Omental fat pad (tissue), 4 donors: ENCODE results near the gene ALDH1L2. TPM values are rescaled to one million over a fixed set of nuclear protein-coding genes. Genes with fewer than 3 reads are reported as not detected.

Source experiments
- ATAC-seq: fragments of 150-250 bp; one replicate; pipeline ENCODE4 v1.9.1; 2016; ENCODE audit warnings: mild to moderate bottlenecking, moderate library complexity; ENCODE audit not compliant: low FRiP score
- DNase-seq: peaks from one replicate; pipeline ENCODE4 v3.0.0-alpha.2; 2019; ENCODE audit warnings: low spot score
- CTCF ChIP-seq, 3 donors: fragments of 450-650 bp; IDR thresholded peaks; one replicate each; pipeline ENCODE4 v1.5.1; 2016 to 2017; ENCODE audit warnings: antibody characterized with exemption in 3 of 3, mild to moderate bottlenecking in 3 of 3, moderate library complexity in 2 of 3
- total RNA-seq, 4 donors: library from RNA; depleted of rRNA; stranded (reverse); fragments of >200 nt; gene quantifications; one replicate each; pipeline ENCODE4 v1.1.0, GENCODE V29; 2016

Gene ALDH1L2
- total RNA-seq, 4 donors from 2014 or later, result 3.7 to 22.4 (median 5.2) TPM

GRCh38 chr12:105072888-105073488 lies 11.3 kb downstream of the ALDH1L2 start:
- DNase-seq (no peak), ATAC-seq (no peak)
- no peak for TF ChIP-seq CTCF (IDR thresholded peaks at IDR 0.05)

DNA sequence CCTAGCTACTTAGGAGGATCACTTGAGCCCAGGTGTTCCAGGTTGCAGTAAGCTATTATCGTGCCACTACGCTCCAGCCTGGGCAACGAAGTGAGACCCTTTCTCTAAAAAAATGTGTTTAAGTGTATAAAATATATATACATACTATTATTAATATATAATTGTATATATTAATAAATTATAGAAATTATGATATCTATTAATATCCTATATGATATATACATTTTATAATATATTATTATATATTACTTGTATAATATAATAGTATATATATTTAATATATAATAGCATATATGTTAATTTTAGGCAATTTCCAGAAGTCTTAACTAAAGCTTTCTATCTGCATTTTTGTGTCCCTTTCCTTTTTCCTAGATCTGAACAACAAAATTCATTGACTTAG lies 12.3 kb downstream of the ALDH1L2 start:
- ATAC-seq (no peak), DNase-seq (no peak)

GRCh38 chr12:105069936-105070702 lies 14.1 kb downstream of the ALDH1L2 start:
- TF ChIP-seq CTCF (IDR thresholded peaks at IDR 0.05), result no peak
- ATAC-seq, result no peak
- DNase-seq, result no peak

More for the DNA sequence above, 12.3 kb downstream of the ALDH1L2 start:
- TF ChIP-seq CTCF (IDR thresholded peaks at IDR 0.05), result no peak

GRCh38 chr12:105067511-105068031 lies 16.7 kb downstream of the ALDH1L2 start:
- ATAC-seq (no peak), DNase-seq (no peak)
- TF ChIP-seq CTCF (IDR thresholded peaks at IDR 0.05), result no peak

GRCh38 chr12:105064564-105065178 lies 19.6 kb downstream of the ALDH1L2 start:
- no peak for TF ChIP-seq CTCF (IDR thresholded peaks at IDR 0.05)
- DNase-seq (no peak), ATAC-seq (no peak)

- TF ChIP-seq CTCF (IDR thresholded peaks at IDR 0.05), result no peak
- ATAC-seq (no peak), DNase-seq (no peak)
Observed at GRCh38 chr12:105060715-105061378, 23.4 kb downstream of the ALDH1L2 start.
